PC-9 (cell line): ENCODE data around the gene ASB10.

Experiments
- EZH2 ChIP-seq: fragments of 200-600 bp; sonication (generic); IDR thresholded peaks from 2 replicates; pipeline ENCODE4 v1.8.0; 2017; ENCODE audit warnings: antibody characterized with exemption, low read depth
- TF ChIP-seq, protein P1 (sequence below): fragments of 200-600 bp; sonication (generic); conservative IDR thresholded peaks from 2 replicates; pipeline ENCODE4 v1.6.1; 2017; ENCODE audit warnings: mixed run types, antibody characterized with exemption, mild to moderate bottlenecking, moderate library complexity

DNA sequence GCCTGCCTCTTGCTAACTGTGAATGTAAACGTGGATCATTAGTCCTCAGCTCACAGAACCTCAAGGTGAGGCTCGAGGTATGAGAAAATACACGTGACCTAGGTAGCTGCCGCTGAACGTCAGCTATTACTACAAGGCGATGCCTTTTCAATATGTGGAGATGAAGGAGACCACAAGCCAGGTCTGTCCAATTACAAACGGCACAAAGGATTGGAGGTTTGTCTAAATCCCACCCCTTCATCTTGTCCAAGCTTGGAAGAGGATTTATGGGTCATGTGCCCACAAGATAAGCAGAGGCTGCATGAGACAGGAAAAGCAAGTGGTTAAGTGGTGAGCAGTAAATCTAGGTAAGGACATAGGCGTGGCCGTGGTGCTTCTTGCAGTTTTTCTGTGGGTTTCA lies 19.9 kb upstream of the ASB10 start:
- TF ChIP-seq, protein P1, sequence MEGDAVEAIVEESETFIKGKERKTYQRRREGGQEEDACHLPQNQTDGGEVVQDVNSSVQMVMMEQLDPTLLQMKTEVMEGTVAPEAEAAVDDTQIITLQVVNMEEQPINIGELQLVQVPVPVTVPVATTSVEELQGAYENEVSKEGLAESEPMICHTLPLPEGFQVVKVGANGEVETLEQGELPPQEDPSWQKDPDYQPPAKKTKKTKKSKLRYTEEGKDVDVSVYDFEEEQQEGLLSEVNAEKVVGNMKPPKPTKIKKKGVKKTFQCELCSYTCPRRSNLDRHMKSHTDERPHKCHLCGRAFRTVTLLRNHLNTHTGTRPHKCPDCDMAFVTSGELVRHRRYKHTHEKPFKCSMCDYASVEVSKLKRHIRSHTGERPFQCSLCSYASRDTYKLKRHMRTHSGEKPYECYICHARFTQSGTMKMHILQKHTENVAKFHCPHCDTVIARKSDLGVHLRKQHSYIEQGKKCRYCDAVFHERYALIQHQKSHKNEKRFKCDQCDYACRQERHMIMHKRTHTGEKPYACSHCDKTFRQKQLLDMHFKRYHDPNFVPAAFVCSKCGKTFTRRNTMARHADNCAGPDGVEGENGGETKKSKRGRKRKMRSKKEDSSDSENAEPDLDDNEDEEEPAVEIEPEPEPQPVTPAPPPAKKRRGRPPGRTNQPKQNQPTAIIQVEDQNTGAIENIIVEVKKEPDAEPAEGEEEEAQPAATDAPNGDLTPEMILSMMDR: no peak
- no peak for TF ChIP-seq EZH2
